HL-60 (cell line): ENCODE results near the gene LRMDA.

Experiments
- DNase-seq, 2 experiments: peaks; one replicate each; pipeline ENCODE4 v3.0.0-alpha.2; 2010 to 2020; ENCODE audit warnings: low read depth in 1 of 2, low spot score in 1 of 2
- H3K27ac ChIP-seq: fragments of 250-450 bp; sonication (Bioruptor Pico); replicated peaks from 2 replicates; pipeline ENCODE4 v1.5.1; 2020; ENCODE audit warnings: mild to moderate bottlenecking, moderate library complexity
- H3K27me3 ChIP-seq: fragments of 250-450 bp; sonication (Bioruptor Pico); 2 replicates; pipeline ENCODE4 v1.5.1; 2021; ENCODE audit warnings: mild to moderate bottlenecking, moderate library complexity; ENCODE audit not compliant: insufficient read depth, poor library complexity, severe bottlenecking
- H3K4me3 ChIP-seq: replicated peaks from 2 replicates; pipeline ENCODE4 v1.5.1; 2011; ENCODE audit warnings: mild to moderate bottlenecking, control low read depth, low read length; ENCODE audit not compliant: insufficient read depth
- CTCF ChIP-seq: IDR thresholded peaks from one replicate; pipeline ENCODE4 v1.5.1; 2011; ENCODE audit warnings: low read length, control low read depth, inconsistent platforms; ENCODE audit not compliant: insufficient read depth
- GABPA ChIP-seq: IDR thresholded peaks from 2 replicates; pipeline ENCODE4 v1.6.1; 2012; ENCODE audit warnings: low read depth
- POLR2AphosphoS5 ChIP-seq: IDR thresholded peaks from 2 replicates; pipeline ENCODE4 v1.6.1; 2012; ENCODE audit warnings: low read depth
- REST ChIP-seq: IDR thresholded peaks from 2 replicates; pipeline ENCODE4 v1.6.1; 2012; ENCODE audit warnings: low read depth; ENCODE audit not compliant: insufficient replicate concordance
- SPI1 ChIP-seq: IDR thresholded peaks from 2 replicates; pipeline ENCODE4 v1.6.1; 2012; ENCODE audit warnings: low read depth, mild to moderate bottlenecking, borderline replicate concordance

The LRMDA gene

GRCh38 chr10:76315240-76315639 lies 883.8 kb downstream of the LRMDA start:
- no peaks in the 10 kb centered on the region for H3K27me3 ChIP-seq
- no peak for TF ChIP-seq CTCF
- TF ChIP-seq SPI1, result no peak
- no peak for TF ChIP-seq GABPA
- TF ChIP-seq POLR2AphosphoS5, result no peak
- TF ChIP-seq REST, result no peak

GRCh38 chr10:76316234-76316633 lies 884.8 kb downstream of the LRMDA start:
- no peak for DNase-seq
- H3K4me3 ChIP-seq, result no peak overlapping the region
- no peak for TF ChIP-seq REST
- TF ChIP-seq GABPA, result no peak
- TF ChIP-seq POLR2AphosphoS5, result no peak
- no peak for TF ChIP-seq CTCF
- no peak for TF ChIP-seq SPI1

More at GRCh38 chr10:76315240-76315639, 883.8 kb downstream of the LRMDA start:
- no peak for DNase-seq
- Histone ChIP-seq H3K4me3 (no peak overlapping the region), H3K27ac (no peak overlapping the region)

GRCh38 chr10:76317078-76317477 lies 885.7 kb downstream of the LRMDA start:
- Histone ChIP-seq H3K27me3 (no peaks in the 10 kb centered on the region), H3K4me3 (no peak overlapping the region), H3K27ac (no peak overlapping the region)
- DNase-seq, result no peak
- TF ChIP-seq CTCF (no peak), POLR2AphosphoS5 (no peak), GABPA (no peak), SPI1 (no peak), REST (no peak)

More at GRCh38 chr10:76316234-76316633, 884.8 kb downstream of the LRMDA start:
- H3K27ac ChIP-seq, result no peak overlapping the region
- no peaks in the 10 kb centered on the region for H3K27me3 ChIP-seq
